Measurements from ENCODE around the gene MMD. TPM values are rescaled to one million over a fixed set of nuclear protein-coding genes. Genes with fewer than 3 reads are reported as not detected.

The MMD gene
- total RNA-seq, 2 donors from 2014 or later: 11.1 to 14.3 TPM

GRCh38 chr17:55442953-55443683 is 21.5 kb upstream of the MMD start:
- no peaks in the 10 kb centered on the region for H3K9me3 ChIP-seq
- no peak overlapping the region for H3K27ac ChIP-seq
- TF ChIP-seq CTCF (IDR thresholded peaks at IDR 0.05): no peak
- no peaks in the 10 kb centered on the region for H3K4me1 ChIP-seq (ENCODE audit: control insufficient read depth in 1 of 2, low read depth in 2 of 2)
- H3K36me3 ChIP-seq: no peaks in the 10 kb centered on the region
- ATAC-seq (ENCODE audit: insufficient number of reproducible peaks, low FRiP score, low read depth) (no peak), DNase-seq (ENCODE audit: low spot score) (no peak)
- no peak overlapping the region for H3K4me3 ChIP-seq
- H3K27me3 ChIP-seq (replicated peaks; ENCODE audit: insufficient read depth): no peaks in the 10 kb centered on the region

GRCh38 chr17:55442462-55442861 is 20.8 kb upstream of the MMD start:
- no peaks in the 10 kb centered on the region for H3K9me3 ChIP-seq
- TF ChIP-seq CTCF (IDR thresholded peaks at IDR 0.05): no peak
- H3K4me3 ChIP-seq: no peak overlapping the region
- no peaks in the 10 kb centered on the region for H3K27me3 ChIP-seq (replicated peaks; ENCODE audit: insufficient read depth)
- DNase-seq (ENCODE audit: low spot score) (no peak), ATAC-seq (ENCODE audit: insufficient number of reproducible peaks, low FRiP score, low read depth) (no peak)
- no peaks in the 10 kb centered on the region for H3K36me3 ChIP-seq
- H3K4me1 ChIP-seq (ENCODE audit: control insufficient read depth in 1 of 2, low read depth in 2 of 2): no peaks in the 10 kb centered on the region
- no peak overlapping the region for H3K27ac ChIP-seq

GRCh38 chr17:55441544-55441943 is 19.9 kb upstream of the MMD start:
- Histone ChIP-seq H3K4me1 (ENCODE audit: control insufficient read depth in 1 of 2, low read depth in 2 of 2) (no peaks in the 10 kb centered on the region), H3K27ac (no peak overlapping the region)
- ATAC-seq (ENCODE audit: insufficient number of reproducible peaks, low FRiP score, low read depth): no peak

GRCh38 chr17:55440391-55440790 is 18.8 kb upstream of the MMD start:
- no peaks in the 10 kb centered on the region for H3K9me3 ChIP-seq
- H3K27me3 ChIP-seq (replicated peaks; ENCODE audit: insufficient read depth): no peaks in the 10 kb centered on the region
- H3K36me3 ChIP-seq: no peaks in the 10 kb centered on the region
- TF ChIP-seq CTCF (IDR thresholded peaks at IDR 0.05): no peak
- DNase-seq (ENCODE audit: low spot score) (no peak), ATAC-seq (ENCODE audit: insufficient number of reproducible peaks, low FRiP score, low read depth) (no peak)
- H3K4me3 ChIP-seq: no peak overlapping the region
- H3K27ac ChIP-seq: no peak overlapping the region
- no peaks in the 10 kb centered on the region for H3K4me1 ChIP-seq (ENCODE audit: control insufficient read depth in 1 of 2, low read depth in 2 of 2)

More at GRCh38 chr17:55441544-55441943, 19.9 kb upstream of the MMD start:
- TF ChIP-seq CTCF (IDR thresholded peaks at IDR 0.05): no peak
- Histone ChIP-seq H3K4me3 (no peak overlapping the region), H3K9me3 (no peaks in the 10 kb centered on the region), H3K27me3 (replicated peaks; ENCODE audit: insufficient read depth) (no peaks in the 10 kb centered on the region), H3K36me3 (no peaks in the 10 kb centered on the region)
- DNase-seq (ENCODE audit: low spot score): no peak

- ATAC-seq (ENCODE audit: insufficient number of reproducible peaks, low FRiP score, low read depth) (no peak), DNase-seq (ENCODE audit: low spot score) (no peak)
- Histone ChIP-seq H3K4me1 (ENCODE audit: control insufficient read depth in 1 of 2, low read depth in 2 of 2) (no peaks in the 10 kb centered on the region), H3K27ac (no peak overlapping the region), H3K9me3 (no peaks in the 10 kb centered on the region), H3K36me3 (no peaks in the 10 kb centered on the region), H3K4me3 (no peak overlapping the region), H3K27me3 (replicated peaks; ENCODE audit: insufficient read depth) (no peaks in the 10 kb centered on the region)
- no peak for TF ChIP-seq CTCF (IDR thresholded peaks at IDR 0.05)
Observed at GRCh38 chr17:55437159-55437605, 15.5 kb upstream of the MMD start.

Data from thoracic aorta (tissue), 2 donors.